Thoracic aorta (tissue), 2 donors: Measurements from ENCODE around the gene CNGA3. TPM values are rescaled to one million over a fixed set of nuclear protein-coding genes. Genes with fewer than 3 reads are reported as not detected.
"Not testable (repeated sequence)": the region's sequence is repeated elsewhere in the genome, so short reads cannot be mapped to it uniquely, and the experiment has no call there.

Experiments
- ATAC-seq: fragments of 150-250 bp; one replicate; pipeline ENCODE4 v1.8.0; 2017; ENCODE audit warnings: low read depth; ENCODE audit not compliant: insufficient number of reproducible peaks, low FRiP score
- DNase-seq: peaks from one replicate; pipeline ENCODE4 v3.0.0-alpha.2; 2020; ENCODE audit warnings: low spot score
- H3K27ac ChIP-seq, 2 donors: fragments of 200-600 bp; sonication (generic); 1 replicate in 1 of 2; 2 replicates in 1 of 2; pipeline ENCODE4 v1.5.1; 2016; ENCODE audit warnings: mild to moderate bottlenecking in 2 of 2, moderate library complexity in 2 of 2
- H3K27me3 ChIP-seq: fragments of 200-600 bp; sonication (generic); replicated peaks from 2 replicates; pipeline ENCODE4 v1.6.0; 2016; ENCODE audit warnings: mild to moderate bottlenecking; ENCODE audit not compliant: insufficient read depth
- H3K36me3 ChIP-seq: fragments of 200-600 bp; sonication (generic); one replicate; pipeline ENCODE4 v1.5.1; 2016
- H3K4me1 ChIP-seq, 2 donors: fragments of 200-600 bp; sonication (generic); 1 replicate in 1 of 2; 2 replicates in 1 of 2; pipeline versions ENCODE4 v1.5.1 to v1.6.0; 2016; ENCODE audit warnings: low read depth in 2 of 2, mild to moderate bottlenecking in 1 of 2; ENCODE audit not compliant: control insufficient read depth in 1 of 2
- H3K4me3 ChIP-seq: fragments of 200-600 bp; sonication (generic); 2 replicates; pipeline ENCODE4 v1.5.1; 2016; ENCODE audit warnings: mild to moderate bottlenecking
- H3K9me3 ChIP-seq: fragments of 200-600 bp; sonication (generic); 2 replicates; pipeline ENCODE4 v1.5.1; 2016
- CTCF ChIP-seq: fragments of 200-600 bp; sonication (generic); IDR thresholded peaks from one replicate; pipeline ENCODE4 v1.5.1; 2019; ENCODE audit warnings: antibody characterized with exemption
- total RNA-seq, 2 donors: library from RNA; depleted of rRNA; stranded (reverse); fragments of >200 nt; gene quantifications; one replicate each; pipeline versions ENCODE4 v1.1.0 to v1.2.3, GENCODE V29; 2016

The CNGA3 gene
- total RNA-seq, 2 donors from 2014 or later, result not detected

GRCh38 chr2:98314251-98314650 is 32.0 kb upstream of the CNGA3 start:
- DNase-seq, result no peak
- H3K36me3 ChIP-seq, result no peaks in the 10 kb centered on the region
- no peak overlapping the region for H3K4me3 ChIP-seq
- H3K27me3 ChIP-seq, result no peaks in the 10 kb centered on the region
- no peaks in the 10 kb centered on the region for H3K4me1 ChIP-seq
- TF ChIP-seq CTCF, result no peak
- no peak for ATAC-seq
- H3K27ac ChIP-seq, result no peak overlapping the region
- no peaks in the 10 kb centered on the region for H3K9me3 ChIP-seq

DNA sequence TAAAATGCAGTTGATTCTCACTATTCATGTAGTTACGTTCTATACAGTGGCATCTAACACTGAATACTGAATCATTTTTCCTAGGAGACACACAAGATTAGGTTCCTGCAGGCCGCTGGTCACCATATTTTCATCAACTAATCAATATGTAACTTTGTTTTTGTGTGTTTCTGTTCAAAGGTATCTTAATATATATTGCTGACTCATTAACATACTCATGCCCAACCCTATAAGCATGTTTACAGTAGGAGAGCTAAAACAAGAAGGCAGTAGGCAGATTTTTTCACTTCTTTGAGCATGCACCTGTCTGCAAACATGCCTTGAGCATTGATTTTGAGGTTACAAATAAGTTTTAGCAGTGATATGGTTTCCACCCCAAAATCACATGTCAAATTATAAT is 30.3 kb upstream of the CNGA3 start:
- DNase-seq (no peak), ATAC-seq (no peak)
- Histone ChIP-seq H3K27ac (no peak overlapping the region), H3K27me3 (no peaks in the 10 kb centered on the region), H3K36me3 (no peaks in the 10 kb centered on the region), H3K9me3 (no peaks in the 10 kb centered on the region), H3K4me3 (no peak overlapping the region), H3K4me1 (no peaks in the 10 kb centered on the region)
- no peak for TF ChIP-seq CTCF

DNA sequence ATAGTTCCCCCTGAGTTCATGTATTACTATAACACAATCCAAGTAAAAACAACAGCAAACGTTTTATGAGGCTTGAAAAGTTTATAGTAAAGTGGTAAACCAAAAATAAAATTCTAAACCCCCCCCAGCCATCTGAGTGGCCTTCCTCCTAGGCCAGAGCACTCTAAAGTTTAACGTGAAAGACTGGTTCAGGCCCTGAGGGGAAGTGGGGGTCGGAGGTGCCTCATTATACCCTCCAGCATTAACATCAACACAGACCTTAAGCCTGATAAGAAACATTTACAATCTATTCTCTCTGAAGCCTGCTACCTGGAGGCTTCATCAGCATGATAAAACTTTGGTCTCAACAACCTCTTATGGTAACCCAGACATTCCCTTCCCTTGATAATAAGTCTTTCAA is 29.0 kb upstream of the CNGA3 start:
- Histone ChIP-seq H3K27ac (no peak overlapping the region), H3K4me1 (no peaks in the 10 kb centered on the region), H3K36me3 (no peaks in the 10 kb centered on the region), H3K9me3 (no peaks in the 10 kb centered on the region), H3K4me3 (no peak overlapping the region), H3K27me3 (no peaks in the 10 kb centered on the region)
- ATAC-seq (no peak), DNase-seq (no peak)
- TF ChIP-seq CTCF, result no peak

DNA sequence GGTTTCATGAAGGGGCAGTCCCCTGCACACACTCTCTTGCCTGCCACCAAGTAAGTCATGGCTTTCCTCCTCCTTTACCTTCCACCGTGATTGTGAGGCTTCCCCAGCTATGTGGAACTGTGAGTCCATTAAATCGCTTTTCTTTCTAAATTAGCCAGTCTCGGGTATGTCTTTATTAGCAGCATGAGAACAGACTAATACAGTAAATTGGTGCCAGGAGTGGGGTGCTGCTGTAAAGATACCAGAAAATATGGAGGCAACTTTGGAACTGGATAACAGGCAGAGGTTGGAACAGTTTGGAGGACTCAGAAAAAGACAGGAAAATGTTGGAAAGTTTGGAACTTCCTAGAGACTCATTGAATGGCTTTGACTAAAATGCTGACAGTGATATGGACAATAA is 26.1 kb upstream of the CNGA3 start:
- not testable (repeated sequence) for H3K36me3 ChIP-seq, H3K4me1 ChIP-seq, H3K27me3 ChIP-seq, H3K27ac ChIP-seq, H3K4me3 ChIP-seq, H3K9me3 ChIP-seq, ATAC-seq, DNase-seq

DNA sequence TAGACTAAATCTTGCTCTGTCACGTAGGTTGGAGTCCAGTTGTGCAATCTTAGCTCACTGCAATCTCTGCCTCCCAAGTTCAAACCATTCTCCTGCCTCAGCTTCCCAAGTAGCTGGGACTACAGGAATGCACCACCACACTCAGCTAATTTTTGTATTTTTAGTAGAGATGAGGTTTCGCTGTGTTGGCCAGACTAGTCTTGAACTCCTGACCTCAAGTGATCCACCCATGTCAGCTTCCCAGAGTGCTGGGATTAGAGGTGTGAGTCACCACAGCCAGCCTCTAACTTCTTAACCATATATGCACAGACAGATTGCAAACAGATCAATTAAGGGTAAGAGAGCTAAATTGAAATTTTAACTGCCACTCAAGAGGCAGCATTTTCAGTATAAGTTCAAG is 22.1 kb upstream of the CNGA3 start:
- Histone ChIP-seq H3K27me3 (no peaks in the 10 kb centered on the region), H3K36me3 (no peaks in the 10 kb centered on the region), H3K9me3 (peaks cover 7% of the 10 kb centered on the region), H3K4me1 (no peaks in the 10 kb centered on the region), H3K27ac (no peak overlapping the region), H3K4me3 (no peak overlapping the region)
- no peak for DNase-seq
- TF ChIP-seq CTCF, result no peak
- ATAC-seq, result no peak

DNA sequence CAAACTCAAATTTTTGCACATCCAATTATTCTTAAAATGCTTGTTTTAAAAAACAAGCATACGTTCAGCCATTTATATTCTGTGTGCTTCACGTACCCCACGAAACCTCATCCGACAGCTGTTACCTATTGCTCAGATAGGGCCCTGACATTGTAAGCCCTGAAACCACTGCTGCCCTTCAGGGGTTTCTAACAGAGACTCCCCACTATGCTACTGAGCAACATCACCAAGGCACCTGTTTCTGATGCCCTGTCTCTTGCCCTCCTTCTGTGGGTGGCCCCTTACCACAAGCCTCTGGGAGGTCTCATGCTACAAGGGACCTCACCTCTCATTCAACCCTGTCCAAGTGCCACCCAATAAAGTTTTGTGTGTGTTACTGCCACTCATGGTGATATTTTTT is 18.5 kb upstream of the CNGA3 start:
- H3K36me3 ChIP-seq, result no peaks in the 10 kb centered on the region
- ATAC-seq, result no peak
- no peak overlapping the region for H3K4me3 ChIP-seq
- H3K27me3 ChIP-seq, result no peaks in the 10 kb centered on the region
- no peaks in the 10 kb centered on the region for H3K4me1 ChIP-seq
- no peak for DNase-seq
- TF ChIP-seq CTCF, result no peak
- H3K9me3 ChIP-seq, result peaks cover 5% of the 10 kb centered on the region
- H3K27ac ChIP-seq, result no peak overlapping the region
